Natural killer cell treated with Interleukin-12 subunit alpha and Interleukin-12 subunit beta and Interleukin-15 and Interleukin-18, amount 100 ng/mL, for 72 hours (primary cell): ENCODE results near the gene PABPN1L. TPM values are rescaled to one million over a fixed set of nuclear protein-coding genes. Genes with fewer than 3 reads are reported as not detected.

Experiments used
- total RNA-seq, 2 donors: library from RNA; stranded (reverse); gene quantifications; one replicate each; pipeline ENCODE4 v1.2.3, GENCODE V29; 2022

The PABPN1L gene
- total RNA-seq, 2 donors from 2014 or later: not detected

Other genes starting within 250 kb of the PABPN1L start
- 1 to 10 TPM in 1 of 2 donors, under 1 TPM in 1; 0.64 to 1.0 TPM for gene IL17C, start 228.1 kb downstream of the PABPN1L start, total RNA-seq
- 100 to 1,000 TPM; 268 to 386 TPM for gene CYBA, start 215.6 kb downstream of the PABPN1L start, total RNA-seq
- 100 to 1,000 TPM in 1 of 2 donors, 10 to 100 TPM in 1; 77.2 to 124 TPM for gene MVD, start 203.6 kb downstream of the PABPN1L start, total RNA-seq
- 1 to 10 TPM in 1 of 2 donors, under 1 TPM in 1; 0.42 to 1.2 TPM for gene SNAI3, start 180.2 kb downstream of the PABPN1L start, total RNA-seq
- gene RNF166, start 160.3 kb downstream of the PABPN1L start, total RNA-seq: 10 to 100 TPM; 29.1 to 49.4 TPM
- 10 to 100 TPM; 39.0 to 80.4 TPM for gene CTU2, start 160.2 kb downstream of the PABPN1L start, total RNA-seq
- 100 to 1,000 TPM in 1 of 2 donors, 10 to 100 TPM in 1; 84.8 to 298 TPM for gene PIEZO1, start 81.4 kb downstream of the PABPN1L start, total RNA-seq
- gene CDT1, start 62.9 kb downstream of the PABPN1L start, total RNA-seq: 100 to 1,000 TPM in 1 of 2 donors, 10 to 100 TPM in 1; 50.0 to 129 TPM
- gene APRT, start 54.7 kb downstream of the PABPN1L start, total RNA-seq: 100 to 1,000 TPM; 142 to 192 TPM
- 10 to 100 TPM; 27.3 to 46.3 TPM for gene GALNS, start 9.7 kb downstream of the PABPN1L start, total RNA-seq
- 10 to 100 TPM; 37.8 to 48.3 TPM for gene TRAPPC2L, start 9.5 kb downstream of the PABPN1L start, total RNA-seq
- gene CBFA2T3, start 110.5 kb upstream of the PABPN1L start, total RNA-seq: 1 to 10 TPM; 2.3 to 2.9 TPM
- gene ACSF3, start 227.2 kb upstream of the PABPN1L start, total RNA-seq: 100 to 1,000 TPM in 1 of 2 donors, 10 to 100 TPM in 1; 52.3 to 125 TPM